Nephron (organoid): ENCODE results near the gene ZNF608.

ENCODE experiments used
- H3K27ac Mint-ChIP-seq, 3 experiments: 2 replicates each; pipeline ENCODE4 v1.8.0; 2020; ENCODE audit warnings: mixed read lengths in 3 of 3, mild to moderate bottlenecking in 2 of 3, moderate library complexity in 1 of 3
- H3K27me3 Mint-ChIP-seq: 2 replicates; pipeline ENCODE4 v1.8.0; 2021; ENCODE audit warnings: low read depth, mild to moderate bottlenecking, moderate library complexity, mixed read lengths
- H3K36me3 Mint-ChIP-seq: 2 replicates; pipeline ENCODE4 v1.8.0; 2020; ENCODE audit warnings: low read depth, mixed read lengths
- H3K4me1 Mint-ChIP-seq: 2 replicates; pipeline ENCODE4 v1.8.0; 2020; ENCODE audit warnings: mixed read lengths
- H3K4me3 Mint-ChIP-seq, 3 experiments: 2 replicates each; pipeline ENCODE4 v1.8.0; 2020; ENCODE audit warnings: mild to moderate bottlenecking in 3 of 3, mixed read lengths in 3 of 3, moderate library complexity in 2 of 3
- H3K9me3 Mint-ChIP-seq: 2 replicates; pipeline ENCODE4 v1.8.0; 2020; ENCODE audit warnings: mixed read lengths
- CTCF ChIP-seq, 3 experiments: fragments of 200-600 bp; sonication (generic); IDR thresholded peaks; one replicate each; pipeline ENCODE4 v1.5.0; 2021; ENCODE audit warnings: antibody characterized with exemption in 3 of 3; ENCODE audit not compliant: unreplicated experiment in 3 of 3

Gene ZNF608

DNA sequence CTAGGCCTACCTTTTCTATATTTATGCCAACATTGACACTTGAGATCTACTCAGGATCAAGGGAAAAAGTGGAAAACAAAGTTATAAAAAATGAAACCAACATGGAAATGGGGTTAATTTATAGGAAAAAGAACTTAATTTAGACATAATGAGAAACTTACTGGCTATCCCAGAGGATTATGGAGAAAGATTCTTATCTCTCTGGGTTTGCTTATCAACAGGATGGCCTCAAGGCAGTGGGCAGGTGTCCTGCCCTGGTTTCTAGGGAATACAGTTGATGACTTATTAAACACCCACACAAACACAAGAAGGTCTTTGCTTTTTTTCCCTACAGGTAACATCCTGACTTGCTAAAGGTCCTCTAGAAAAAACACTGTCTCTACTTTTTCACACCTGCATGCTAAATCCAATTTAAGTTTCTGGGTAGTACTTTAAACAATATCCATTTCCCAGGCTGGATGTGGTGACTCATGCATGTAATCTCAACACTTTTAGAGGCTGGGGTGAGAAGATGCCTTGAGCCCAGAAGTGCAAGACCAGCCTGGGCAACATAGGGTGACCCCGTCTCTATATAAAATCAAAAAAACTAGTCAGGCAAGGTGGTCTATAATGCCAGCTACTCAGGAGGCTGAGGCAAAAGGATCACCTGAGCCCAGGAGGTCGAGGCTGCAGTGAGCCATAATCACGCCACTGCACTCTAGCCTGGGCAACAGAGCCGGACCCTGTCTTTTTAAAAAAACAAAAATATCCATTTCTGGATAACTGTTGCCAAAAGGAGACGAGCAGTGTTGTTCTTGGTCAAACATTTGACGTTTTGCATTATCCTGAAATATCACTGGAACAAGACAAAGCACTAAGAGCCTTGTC is 6.6 kb upstream of the ZNF608 start:
- Mint-ChIP-seq H3K4me3 (no peak overlapping the region), H3K9me3 (no peaks in the 10 kb centered on the region), H3K4me1 (peaks cover 23% of the 10 kb centered on the region), H3K27me3 (no peaks in the 10 kb centered on the region), H3K27ac (no peak overlapping the region), H3K36me3 (no peaks in the 10 kb centered on the region)
- no peak for TF ChIP-seq CTCF (IDR thresholded peaks at IDR 0.05; ENCODE audit: unreplicated experiment in 3 of 3)

DNA sequence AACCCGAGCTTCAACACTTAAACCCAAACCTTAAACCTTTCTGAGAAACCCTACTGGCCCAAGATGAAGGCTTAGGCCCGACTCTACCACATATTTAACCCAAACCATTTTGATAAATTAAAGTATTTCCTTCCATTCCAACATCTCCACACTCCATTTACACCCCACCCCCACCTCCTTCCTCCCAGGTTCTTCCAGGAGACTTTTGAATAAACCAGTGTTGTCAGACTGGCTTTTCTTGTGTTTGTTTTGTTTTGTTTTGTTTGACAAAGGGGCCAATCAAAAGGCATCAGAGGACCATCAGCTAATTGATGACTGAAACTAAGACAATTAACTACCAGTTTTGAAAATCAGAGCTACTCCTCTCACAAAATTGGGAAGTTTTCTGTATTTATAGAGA is 4.6 kb upstream of the ZNF608 start:
- no peaks in the 10 kb centered on the region for H3K9me3 Mint-ChIP-seq

DNA sequence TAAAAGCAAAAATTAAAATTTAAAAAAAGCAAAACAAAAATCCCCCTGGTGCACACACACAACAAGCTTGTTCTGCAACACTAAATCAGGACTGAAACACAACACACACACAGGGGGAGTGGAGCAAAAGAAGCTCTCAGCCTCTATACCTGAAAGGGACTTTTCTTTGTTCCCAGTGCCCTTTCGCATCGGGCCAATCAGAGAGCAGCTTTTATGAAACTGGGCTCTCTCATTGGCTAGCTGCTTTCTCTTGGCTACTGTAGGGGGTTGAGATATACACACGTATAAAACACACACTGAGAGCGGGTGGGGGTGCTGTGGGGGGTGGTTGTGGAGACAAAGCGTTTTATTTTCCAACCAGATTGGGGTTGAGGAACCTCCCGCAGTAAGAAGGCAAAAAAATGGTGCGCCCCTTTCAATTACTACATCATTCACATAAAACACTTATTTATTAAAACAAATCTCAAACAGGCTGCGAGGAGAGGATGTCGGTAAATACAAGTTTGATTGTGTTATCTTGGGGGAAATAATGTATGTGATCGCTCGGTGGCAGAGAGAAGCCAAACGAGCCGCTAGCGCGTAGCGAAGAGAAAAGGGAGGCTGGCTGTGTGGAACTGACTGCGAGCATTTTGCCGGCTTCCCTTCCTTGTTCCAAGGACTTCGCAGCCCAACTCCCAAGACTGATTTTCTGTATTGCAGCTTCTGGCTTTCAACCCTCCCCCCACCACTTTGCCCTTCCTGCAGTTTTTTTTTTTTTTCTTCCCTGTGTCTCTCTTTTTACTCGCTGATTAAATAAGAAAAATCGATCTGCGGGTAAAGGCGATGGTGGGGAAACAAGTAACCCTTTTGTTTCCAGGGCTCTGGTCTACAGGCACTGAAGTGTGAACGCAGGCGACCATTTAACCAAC is 2.5 kb upstream of the ZNF608 start:
- no peaks in the 10 kb centered on the region for H3K9me3 Mint-ChIP-seq
- no peak for TF ChIP-seq CTCF (IDR thresholded peaks at IDR 0.05; ENCODE audit: unreplicated experiment in 3 of 3)

More for the DNA sequence above, 4.6 kb upstream of the ZNF608 start:
- H3K36me3 Mint-ChIP-seq: no peaks in the 10 kb centered on the region
- peak overlapping the region; percentile 12 to 55 (median 49) for H3K27ac Mint-ChIP-seq
- no peaks in the 10 kb centered on the region for H3K27me3 Mint-ChIP-seq
- H3K4me1 Mint-ChIP-seq: peaks cover 23% of the 10 kb centered on the region
- H3K4me3 Mint-ChIP-seq: peak overlapping the region; percentile 7 to 53 (median 20)
- no peak for TF ChIP-seq CTCF (IDR thresholded peaks at IDR 0.05; ENCODE audit: unreplicated experiment in 3 of 3)

DNA sequence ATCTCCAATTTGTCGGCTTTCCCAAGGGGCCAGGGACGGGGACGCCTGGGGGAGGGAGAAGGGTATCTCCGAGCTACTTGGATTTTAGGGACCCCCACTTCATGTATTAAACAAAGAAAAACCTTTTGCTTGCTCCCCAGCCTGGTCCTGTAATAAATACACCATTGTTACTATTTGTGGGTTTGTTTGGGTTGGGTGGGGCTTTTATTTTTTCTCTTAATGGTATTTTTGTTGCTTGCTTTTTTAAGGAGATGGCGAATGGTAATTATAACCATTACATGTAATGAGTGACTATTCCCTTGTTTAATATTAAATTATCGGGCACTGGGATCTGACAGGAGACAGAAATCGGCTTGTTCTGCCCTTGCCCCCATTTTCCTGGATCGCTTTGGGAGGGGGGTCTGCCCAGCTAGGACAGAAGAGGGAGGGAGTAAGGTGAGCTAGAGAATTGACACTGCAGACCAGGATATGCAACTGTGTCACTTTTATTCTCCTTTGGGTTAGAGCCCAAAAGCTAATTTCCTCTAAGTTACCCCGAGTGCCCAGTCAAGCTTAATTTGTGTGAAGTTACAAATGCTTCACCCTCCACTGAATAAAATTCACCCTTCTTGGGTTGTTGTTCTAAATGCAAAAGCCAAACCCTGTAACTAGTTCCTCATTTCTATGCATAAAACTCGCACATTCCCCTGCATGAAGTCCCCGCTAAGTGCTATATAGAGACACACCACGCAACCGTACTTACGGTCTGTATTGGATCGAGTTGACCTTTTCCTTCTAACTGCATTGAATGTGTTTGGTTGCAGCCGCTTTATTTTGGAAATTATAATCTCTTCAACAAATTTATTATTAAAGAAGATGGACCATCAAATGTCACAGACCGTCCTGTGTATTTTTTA is 1.6 kb upstream of the ZNF608 start:
- TF ChIP-seq CTCF (IDR thresholded peaks at IDR 0.05; ENCODE audit: unreplicated experiment in 3 of 3): no peak
- Mint-ChIP-seq H3K27me3 (no peaks in the 10 kb centered on the region), H3K27ac (no peak overlapping the region), H3K4me3 (no peak overlapping the region), H3K9me3 (no peaks in the 10 kb centered on the region), H3K4me1 (peaks cover 7% of the 10 kb centered on the region), H3K36me3 (no peaks in the 10 kb centered on the region)

More for the DNA sequence above, 2.5 kb upstream of the ZNF608 start:
- Mint-ChIP-seq H3K27ac (no peak overlapping the region), H3K4me1 (peaks cover 7% of the 10 kb centered on the region), H3K27me3 (no peaks in the 10 kb centered on the region), H3K4me3 (no peak overlapping the region), H3K36me3 (no peaks in the 10 kb centered on the region)

GRCh38 chr5:124746916-124747790 is 714 bp upstream of the ZNF608 start:
- Mint-ChIP-seq H3K9me3 (no peaks in the 10 kb centered on the region), H3K4me1 (peaks cover 7% of the 10 kb centered on the region), H3K27ac (no peak overlapping the region), H3K27me3 (no peaks in the 10 kb centered on the region), H3K4me3 (no peak overlapping the region), H3K36me3 (no peaks in the 10 kb centered on the region)
- TF ChIP-seq CTCF (IDR thresholded peaks at IDR 0.05; ENCODE audit: unreplicated experiment in 3 of 3): no peak
